ENCODE data around the gene SRRM2.

Gene SRRM2

GRCh38 chr16:2748757-2749455, 3.5 kb upstream of the SRRM2 start:
- H3K4me3 ChIP-seq (ENCODE audit: low read length), result no peak overlapping the region
- no peak for DNase-seq (ENCODE audit: low read depth)
- no peak for TF ChIP-seq CTCF (conservative IDR thresholded peaks at IDR 0.05; ENCODE audit: low read length)

- TF ChIP-seq CTCF (conservative IDR thresholded peaks at IDR 0.05; ENCODE audit: low read length), result no peak
- H3K4me3 ChIP-seq (ENCODE audit: low read length), result no peak overlapping the region
- DNase-seq (ENCODE audit: low read depth), result no peak
Measured at GRCh38 chr16:2749476-2749875, 3.0 kb upstream of the SRRM2 start.

DNA sequence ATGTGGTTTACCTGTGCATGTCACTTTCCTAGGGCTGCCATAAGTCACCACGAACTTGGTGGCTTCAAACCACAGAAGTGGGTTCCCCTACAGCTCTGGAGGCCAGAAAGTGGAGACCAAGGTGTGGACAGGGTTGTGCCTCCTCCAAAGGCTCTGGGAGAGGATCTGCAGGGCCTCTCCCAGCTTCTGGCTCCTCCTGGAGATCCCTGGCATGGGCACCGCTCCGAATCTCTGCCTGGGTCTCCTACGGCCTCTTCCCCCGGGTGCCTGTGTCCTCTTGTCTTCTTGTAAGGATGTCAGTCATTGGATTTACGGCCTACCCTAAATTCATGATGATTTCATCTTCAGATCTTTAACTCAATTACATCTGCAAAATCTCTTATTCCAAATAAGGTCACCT, 2.5 kb upstream of the SRRM2 start:
- no peak for TF ChIP-seq CTCF (conservative IDR thresholded peaks at IDR 0.05; ENCODE audit: low read length)
- DNase-seq (ENCODE audit: low read depth), result no peak
- H3K4me3 ChIP-seq (ENCODE audit: low read length), result no peak overlapping the region

- H3K4me3 ChIP-seq (ENCODE audit: low read length), result peak overlapping the region; percentile 94
- DNase-seq (ENCODE audit: low read depth), result no peak
- no peak for TF ChIP-seq CTCF (conservative IDR thresholded peaks at IDR 0.05; ENCODE audit: low read length)
Measured at GRCh38 chr16:2751577-2752034, 832 bp upstream of the SRRM2 start.

GRCh38 chr16:2752850-2753732, 653 bp downstream of the SRRM2 start:
- DNase-seq (ENCODE audit: low read depth), result peak; percentile 75
- peak overlapping the region; percentile 94 for H3K4me3 ChIP-seq (ENCODE audit: low read length)
- TF ChIP-seq CTCF (conservative IDR thresholded peaks at IDR 0.05; ENCODE audit: low read length), result no peak

DNA sequence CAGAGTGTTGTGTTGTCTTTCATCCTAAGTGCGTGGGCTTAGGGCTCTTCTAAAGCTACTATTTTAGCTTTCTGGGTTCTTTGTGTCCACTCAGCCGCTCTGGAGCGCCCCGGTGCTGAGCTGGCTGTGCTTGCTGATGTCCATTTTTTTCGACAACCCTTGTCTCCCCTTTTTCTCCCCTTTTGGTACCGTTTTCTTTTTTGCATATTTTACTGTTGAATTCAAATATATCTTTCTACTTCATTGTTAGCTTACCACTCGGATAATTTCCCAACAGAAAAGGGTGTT, 1.2 kb downstream of the SRRM2 start:
- H3K4me3 ChIP-seq (ENCODE audit: low read length), result peak overlapping the region; percentile 94
- DNase-seq (ENCODE audit: low read depth), result no peak
- TF ChIP-seq CTCF (conservative IDR thresholded peaks at IDR 0.05; ENCODE audit: low read length), result peak; percentile 18; the same call in 1 of the 2 replicates

DNA sequence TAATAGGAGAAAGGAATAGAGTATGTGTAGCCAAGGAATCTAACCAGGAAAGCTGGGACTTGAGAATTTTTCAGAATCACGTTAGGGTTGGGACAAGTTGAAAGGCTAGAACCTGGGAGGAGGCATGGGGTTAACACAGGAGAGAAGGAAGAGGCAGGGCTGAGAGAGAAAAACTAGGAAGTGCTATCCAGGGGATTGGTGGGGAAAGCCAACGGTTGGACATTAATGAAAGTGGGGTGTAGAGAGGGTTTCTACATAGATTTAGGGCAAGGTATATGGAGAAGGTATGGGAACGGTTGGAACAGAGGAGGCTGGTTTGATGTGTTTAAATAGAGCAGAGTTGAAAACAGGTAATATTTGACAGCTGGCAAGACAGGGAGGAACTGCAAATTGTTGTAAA, 2.7 kb downstream of the SRRM2 start:
- H3K4me3 ChIP-seq (ENCODE audit: low read length), result peak overlapping the region; percentile 94
- no peak for DNase-seq (ENCODE audit: low read depth)
- no peak for TF ChIP-seq CTCF (conservative IDR thresholded peaks at IDR 0.05; ENCODE audit: low read length)

Measured in AG10803 (cell line).